Glutamatergic neuron (in vitro differentiated cells): ENCODE results near the gene HPS6. TPM values are rescaled to one million over a fixed set of nuclear protein-coding genes. Genes with fewer than 3 reads are reported as not detected.

Source experiments
- DNase-seq: peaks from one replicate; pipeline ENCODE4 v3.0.0; 2022
- H3K27ac Mint-ChIP-seq: one replicate; pipeline ENCODE4 v1.8.0; 2020; ENCODE audit warnings: mild to moderate bottlenecking, mixed read lengths, inconsistent platforms; ENCODE audit not compliant: unreplicated experiment
- H3K27me3 Mint-ChIP-seq: one replicate; pipeline ENCODE4 v1.8.0; 2020; ENCODE audit warnings: mild to moderate bottlenecking, moderate library complexity, mixed read lengths, inconsistent platforms; ENCODE audit not compliant: unreplicated experiment
- H3K36me3 Mint-ChIP-seq: one replicate; pipeline ENCODE4 v1.8.0; 2020; ENCODE audit warnings: mild to moderate bottlenecking, mixed read lengths, inconsistent platforms; ENCODE audit not compliant: unreplicated experiment
- H3K4me1 Mint-ChIP-seq: one replicate; pipeline ENCODE4 v1.8.0; 2020; ENCODE audit warnings: mild to moderate bottlenecking, low read depth, mixed read lengths, inconsistent platforms; ENCODE audit not compliant: unreplicated experiment
- H3K4me3 Mint-ChIP-seq: one replicate; pipeline ENCODE4 v1.8.0; 2020; ENCODE audit warnings: mild to moderate bottlenecking, mixed read lengths, inconsistent platforms; ENCODE audit not compliant: unreplicated experiment
- H3K9me3 Mint-ChIP-seq: one replicate; pipeline ENCODE4 v1.8.0; 2020; ENCODE audit warnings: mild to moderate bottlenecking, moderate library complexity, mixed read lengths, inconsistent platforms; ENCODE audit not compliant: unreplicated experiment
- CTCF ChIP-seq: fragments of 200-600 bp; sonication (generic); IDR thresholded peaks from one replicate; pipeline ENCODE4 v1.5.0; 2021; ENCODE audit not compliant: partially characterized antibody, unreplicated experiment
- total RNA-seq: library from RNA; stranded (reverse); fragmentation: NEBNext Ultra II Directional; extraction: Animal tissue kit (Norgen Biotek cat#: 25700); gene quantifications from one replicate; pipeline ENCODE4 v1.2.1, GENCODE V29; 2021; ENCODE audit not compliant: unreplicated experiment

The HPS6 gene
- total RNA-seq, 1 donor from 2014 or later: 22.1 TPM

DNA sequence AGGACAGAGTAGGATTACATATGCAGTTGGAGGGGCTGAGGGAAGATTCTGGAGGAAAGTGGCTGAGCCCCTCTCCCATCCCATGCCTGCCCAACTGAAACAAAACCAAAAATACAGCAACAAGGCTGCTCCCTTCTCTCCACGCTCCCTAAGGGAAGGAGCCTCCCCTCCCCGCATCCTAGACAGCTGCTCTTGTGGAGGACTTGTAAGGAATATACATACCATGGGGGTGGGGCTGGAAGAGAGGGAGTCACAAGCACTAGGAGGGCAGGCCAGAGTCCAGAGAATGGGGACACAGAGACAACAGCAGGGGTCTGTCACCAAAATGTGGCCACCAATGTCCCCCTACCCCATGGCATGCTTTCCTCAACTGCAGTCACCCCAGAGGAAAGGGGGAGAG, 41.8 kb downstream of the HPS6 start:
- H3K36me3 Mint-ChIP-seq: peaks cover 6% of the 10 kb centered on the region
- peaks cover 18% of the 10 kb centered on the region for H3K4me1 Mint-ChIP-seq
- H3K27ac Mint-ChIP-seq: no peak overlapping the region
- no peak overlapping the region for H3K4me3 Mint-ChIP-seq
- H3K9me3 Mint-ChIP-seq: peaks cover 5% of the 10 kb centered on the region
- TF ChIP-seq CTCF: no peak
- peaks cover 3% of the 10 kb centered on the region for H3K27me3 Mint-ChIP-seq
- no peak for DNase-seq

GRCh38 chr10:102109166-102110116, 44.3 kb downstream of the HPS6 start:
- Mint-ChIP-seq H3K9me3 (peaks cover 11% of the 10 kb centered on the region), H3K36me3 (peaks cover 6% of the 10 kb centered on the region), H3K27ac (peak overlapping the region; percentile 38), H3K4me1 (peaks cover 28% of the 10 kb centered on the region), H3K27me3 (peaks cover 14% of the 10 kb centered on the region), H3K4me3 (peak overlapping the region; percentile 32)
- no peak for DNase-seq
- TF ChIP-seq CTCF: no peak

DNA sequence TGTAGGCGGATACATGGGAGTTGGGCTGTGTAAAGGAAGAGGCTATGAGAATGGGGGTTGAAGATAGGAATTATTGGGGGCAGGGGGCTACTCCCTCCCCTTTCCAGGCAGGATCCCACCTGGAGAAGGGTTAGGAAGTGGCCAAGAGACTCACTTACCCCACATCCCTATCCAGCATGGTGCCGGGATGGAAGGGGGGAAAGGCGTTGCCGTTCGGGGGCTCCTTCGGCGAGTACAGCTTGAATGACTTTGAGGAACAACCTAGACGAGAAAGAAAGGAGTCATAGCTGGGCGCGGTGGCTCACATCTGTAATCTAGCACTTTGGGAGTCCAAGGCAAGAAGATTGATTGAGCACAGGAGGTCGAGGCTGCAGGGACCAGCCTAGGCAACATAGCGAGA, 46.1 kb downstream of the HPS6 start:
- H3K27ac Mint-ChIP-seq: peak overlapping the region; percentile 64
- peaks cover 23% of the 10 kb centered on the region for H3K27me3 Mint-ChIP-seq
- peak overlapping the region; percentile 98 for H3K4me3 Mint-ChIP-seq
- peaks cover 6% of the 10 kb centered on the region for H3K36me3 Mint-ChIP-seq
- peaks cover 18% of the 10 kb centered on the region for H3K9me3 Mint-ChIP-seq
- H3K4me1 Mint-ChIP-seq: peaks cover 37% of the 10 kb centered on the region
- no peak for DNase-seq
- TF ChIP-seq CTCF: no peak

GRCh38 chr10:102112210-102112817, 47.2 kb downstream of the HPS6 start:
- no peak for DNase-seq
- H3K4me1 Mint-ChIP-seq: peaks cover 44% of the 10 kb centered on the region
- peaks cover 26% of the 10 kb centered on the region for H3K9me3 Mint-ChIP-seq
- H3K27ac Mint-ChIP-seq: peak overlapping the region; percentile 99
- H3K36me3 Mint-ChIP-seq: peaks cover 6% of the 10 kb centered on the region
- peaks cover 27% of the 10 kb centered on the region for H3K27me3 Mint-ChIP-seq
- peak overlapping the region; percentile 98 for H3K4me3 Mint-ChIP-seq
- no peak for TF ChIP-seq CTCF
